SK-N-MC (cell line): Measurements from ENCODE around the gene SYT2.

Source experiments
- EZH2 ChIP-seq: fragments of 200-600 bp; sonication (generic); IDR thresholded peaks from one replicate; pipeline ENCODE4 v1.6.1; 2017; ENCODE audit warnings: antibody characterized with exemption
- FOXP2 ChIP-seq: optimal IDR thresholded peaks from 2 replicates; pipeline ENCODE3; 2011; ENCODE audit warnings: mild to moderate bottlenecking, moderate library complexity; ENCODE audit not compliant: insufficient read depth; ENCODE audit errors: extremely low read length, control extremely low read depth
- POLR2AphosphoS5 ChIP-seq: IDR thresholded peaks from 2 replicates; pipeline ENCODE4 v1.6.1; 2012; ENCODE audit warnings: mild to moderate bottlenecking, low read depth, low read length, borderline replicate concordance

- no peak for TF ChIP-seq POLR2AphosphoS5
- no peak for TF ChIP-seq EZH2
- no peak for TF ChIP-seq FOXP2
Measured at GRCh38 chr1:202644219-202645096, 65.8 kb downstream of the SYT2 start.
